GM21423 (cell line): Measurements from ENCODE around the gene RBM18.

Experiments used
- ATAC-seq: cut with Tn5 transposase; IDR thresholded peaks from one replicate; pipeline ENCODE4 v1.9.1; 2021; ENCODE audit warnings: mild to moderate bottlenecking, moderate library complexity; ENCODE audit not compliant: unreplicated experiment

The RBM18 gene

GRCh38 chr9:122261469-122261881, 3.2 kb downstream of the RBM18 start:
- no peak for ATAC-seq

DNA sequence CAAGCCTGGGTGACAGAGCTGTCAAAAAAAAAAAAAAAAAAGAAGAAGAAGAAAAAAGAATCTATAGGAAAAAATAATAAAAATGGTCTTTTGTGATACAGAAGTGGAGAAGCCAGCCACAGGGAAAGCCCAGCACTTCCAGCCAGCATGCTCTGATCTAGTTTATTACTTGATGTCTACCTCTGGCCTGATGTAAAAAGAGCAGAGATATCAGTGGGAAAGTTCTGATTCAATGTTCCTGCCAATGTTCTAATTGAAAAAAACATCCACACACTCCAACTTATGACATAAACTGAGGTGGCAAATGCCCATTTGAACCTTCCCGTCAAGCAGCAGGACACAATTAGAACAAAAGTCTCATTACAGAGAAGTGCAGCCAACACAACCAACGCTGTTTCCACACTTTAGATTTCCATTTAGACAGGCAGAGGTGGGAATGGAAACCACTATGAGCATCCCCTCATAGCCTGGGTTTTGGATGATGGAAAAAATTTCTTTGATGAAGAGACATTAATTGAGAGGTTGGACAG, 5.7 kb downstream of the RBM18 start:
- ATAC-seq, result no peak

GRCh38 chr9:122256206-122256605, 8.4 kb downstream of the RBM18 start:
- no peak for ATAC-seq

DNA sequence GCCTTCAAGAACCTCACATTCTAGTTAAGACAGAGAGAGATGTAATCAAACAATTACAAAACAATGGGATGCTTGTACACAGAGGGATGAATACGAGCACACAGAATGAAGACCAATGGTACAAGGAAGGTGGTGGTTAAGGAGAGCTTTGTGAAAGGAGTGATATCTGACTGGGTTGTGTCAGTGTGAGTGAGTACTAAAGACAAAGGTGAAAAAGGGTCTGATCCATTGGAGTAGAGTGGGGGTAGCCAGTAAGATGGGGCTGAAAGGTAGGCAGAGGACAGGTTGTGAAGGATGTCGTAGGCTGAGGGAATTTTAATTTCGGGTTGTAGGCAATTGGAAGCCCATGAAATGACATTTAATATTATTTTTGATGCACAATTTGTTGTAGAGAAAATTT, 9.9 kb downstream of the RBM18 start:
- ATAC-seq, result no peak

- ATAC-seq, result no peak
Observed at GRCh38 chr9:122252796-122253195, 11.8 kb downstream of the RBM18 start.

GRCh38 chr9:122251351-122251750, 13.3 kb downstream of the RBM18 start:
- ATAC-seq, result no peak

DNA sequence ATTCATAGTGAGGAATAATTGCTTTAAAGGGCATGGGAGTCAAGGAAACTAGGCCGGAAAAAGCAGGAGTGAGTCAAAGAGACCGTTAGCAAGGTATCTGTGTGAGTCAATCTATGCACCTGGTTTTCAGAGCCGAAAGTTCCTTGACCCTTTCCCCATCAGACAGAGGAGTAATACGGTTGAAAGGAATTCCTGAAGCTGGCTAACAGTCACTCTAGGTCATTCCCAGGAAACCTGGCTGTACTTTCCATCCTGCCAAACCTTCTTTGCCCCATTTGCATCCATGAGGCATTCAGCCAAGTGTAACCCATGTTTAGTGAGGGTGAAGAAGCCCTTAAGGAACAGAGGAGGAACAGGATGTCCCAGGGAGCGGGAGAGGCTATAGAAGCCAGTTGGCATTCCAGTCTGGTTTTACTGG, 16.2 kb downstream of the RBM18 start:
- ATAC-seq, result no peak

DNA sequence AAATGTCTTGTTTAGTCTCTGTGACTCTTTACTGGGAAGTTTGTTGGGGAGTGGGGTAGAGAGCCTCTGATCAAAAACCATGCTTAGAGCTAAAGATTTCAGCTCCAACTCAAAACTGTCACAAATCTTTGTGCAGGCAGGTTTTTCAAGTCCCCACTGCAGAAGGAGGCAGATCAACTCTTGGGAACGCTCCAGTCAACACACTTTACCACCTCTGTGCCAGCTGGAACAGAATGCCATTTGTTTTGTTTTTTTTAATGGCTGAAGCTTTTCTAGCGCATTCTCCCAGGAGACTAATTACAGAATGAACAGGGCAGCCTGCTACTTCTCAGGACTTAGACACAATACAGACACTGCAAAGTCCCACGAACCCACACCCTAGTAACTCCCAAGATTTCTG, 18.0 kb downstream of the RBM18 start:
- ATAC-seq, result no peak

DNA sequence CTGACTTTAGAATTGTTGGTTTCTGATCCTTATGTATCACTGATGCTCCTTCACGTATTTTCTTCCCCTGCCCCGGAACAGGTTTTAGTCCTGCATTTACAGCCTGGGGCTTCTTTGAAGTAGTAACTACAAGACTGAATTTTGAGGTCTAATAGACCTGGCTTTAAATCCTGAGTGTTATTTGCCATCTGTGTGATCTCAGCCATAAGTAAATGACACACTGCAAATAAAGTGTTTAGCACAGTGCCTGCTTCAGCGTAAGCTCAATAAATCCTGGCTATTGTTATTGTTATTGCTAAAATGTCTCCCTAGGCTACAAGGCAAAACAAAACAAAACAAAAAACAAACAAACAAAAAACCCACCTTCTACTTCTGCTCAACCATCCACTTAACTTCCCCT, 20.3 kb downstream of the RBM18 start:
- ATAC-seq, result no peak

- no peak for ATAC-seq
Observed at GRCh38 chr9:122239722-122240121, 24.9 kb downstream of the RBM18 start.

DNA sequence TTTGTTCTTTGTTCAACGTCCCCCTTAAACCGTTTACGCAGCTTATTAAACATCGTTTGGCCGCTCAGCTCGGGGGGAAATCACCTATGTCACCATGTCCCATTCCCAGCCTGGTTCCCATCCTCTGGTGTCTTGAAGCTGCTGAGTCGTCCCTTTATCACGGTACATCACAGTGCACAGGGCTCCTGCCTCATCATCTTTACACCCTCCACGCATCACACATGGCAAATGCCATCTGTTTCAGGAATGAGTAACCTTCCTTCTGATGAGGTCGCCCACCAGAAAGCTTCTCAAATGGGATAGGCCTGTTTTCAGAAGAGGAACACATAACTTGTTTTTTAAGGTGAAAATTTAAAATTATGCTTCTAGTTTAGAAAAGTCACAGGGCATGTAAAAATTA, 28.0 kb downstream of the RBM18 start:
- no peak for ATAC-seq

GRCh38 chr9:122234022-122234748, 30.5 kb downstream of the RBM18 start:
- ATAC-seq, result no peak

GRCh38 chr9:122232796-122233306, 31.8 kb downstream of the RBM18 start:
- ATAC-seq, result no peak

- no peak for ATAC-seq
Observed at GRCh38 chr9:122229485-122229837, 35.2 kb downstream of the RBM18 start.

- ATAC-seq, result no peak
Observed at GRCh38 chr9:122228568-122229484, 35.8 kb downstream of the RBM18 start, which contains the start of gene LHX6. Gene LHX6 (minus strand): TSS chr9:122228957. CDS start chr9:122228740, 217 bp downstream.

DNA sequence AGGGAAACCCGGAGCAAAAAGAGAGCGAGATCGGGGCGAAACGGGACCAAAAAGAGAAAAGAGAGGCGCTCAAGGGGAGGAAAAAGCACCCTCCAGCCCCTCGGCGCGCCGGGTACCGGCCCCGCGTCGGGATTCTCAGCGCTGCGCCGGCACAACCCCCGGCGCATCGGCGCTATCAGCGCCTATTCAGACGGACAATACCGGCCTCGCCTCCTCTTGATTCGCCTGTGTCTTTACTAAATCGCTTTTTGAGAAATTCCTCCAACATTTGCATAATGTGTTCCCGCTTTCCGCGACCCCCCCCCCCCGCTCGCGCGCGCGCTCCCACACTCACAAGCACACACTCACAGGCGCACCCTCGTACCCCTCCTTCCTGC, 36.5 kb downstream of the RBM18 start:
- no peak for ATAC-seq

DNA sequence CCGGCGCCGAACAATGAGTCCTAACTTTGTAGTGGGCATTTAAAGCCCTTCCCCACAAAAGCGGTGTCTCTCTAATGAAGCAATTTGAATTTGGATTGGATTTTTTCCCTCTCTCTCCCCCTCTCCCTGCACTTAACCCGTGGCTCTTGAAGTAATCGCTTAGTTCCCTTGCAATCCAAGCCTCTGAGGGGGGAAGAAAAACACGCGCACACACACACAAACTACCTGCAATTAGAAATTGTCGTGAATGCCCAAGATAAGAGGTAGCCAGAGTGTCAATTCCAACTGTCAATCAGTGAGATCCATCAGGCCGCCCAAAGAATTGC, 37.1 kb downstream of the RBM18 start:
- no peak for ATAC-seq

DNA sequence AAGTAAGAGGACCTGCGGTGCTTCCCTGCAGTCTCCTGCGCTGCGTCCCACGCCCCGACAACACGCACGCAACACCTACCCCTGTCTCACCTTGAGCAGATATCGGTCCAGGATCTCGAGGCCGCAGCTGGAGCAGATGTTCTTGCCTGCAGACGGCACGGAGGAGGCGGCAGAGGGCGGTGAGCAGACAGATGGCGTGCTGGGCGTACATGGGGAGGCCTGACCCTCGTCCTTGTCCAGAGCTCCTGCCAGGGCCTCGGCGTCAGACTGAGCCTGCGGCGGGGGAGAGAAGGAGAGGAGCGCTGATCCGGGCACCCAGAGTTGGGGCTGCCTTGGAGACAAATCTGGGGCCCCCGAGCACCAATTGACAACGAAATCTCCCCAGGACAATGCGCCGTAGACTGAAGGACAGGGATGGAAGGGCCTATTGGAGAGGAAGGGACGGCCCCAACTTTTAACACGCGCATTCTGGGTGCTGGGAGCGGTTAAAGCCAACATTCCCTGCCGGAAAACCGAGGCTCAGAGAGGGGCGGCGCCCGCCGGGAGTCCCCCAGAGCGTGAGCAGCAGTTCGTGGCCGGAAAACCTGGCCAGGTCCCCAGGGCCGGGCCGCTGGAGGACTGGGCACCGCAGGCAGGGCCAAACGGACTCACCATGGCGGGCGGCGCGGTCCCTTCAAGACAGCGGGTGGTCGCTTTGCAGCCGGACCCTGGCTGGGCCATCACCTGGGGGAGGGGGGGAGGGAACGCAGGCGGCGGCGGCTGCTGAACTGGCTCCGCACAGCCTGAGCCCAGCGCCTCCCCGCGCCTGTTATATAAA, 37.7 kb downstream of the RBM18 start:
- ATAC-seq, result no peak

GRCh38 chr9:122226142-122226757, 38.4 kb downstream of the RBM18 start:
- no peak for ATAC-seq

DNA sequence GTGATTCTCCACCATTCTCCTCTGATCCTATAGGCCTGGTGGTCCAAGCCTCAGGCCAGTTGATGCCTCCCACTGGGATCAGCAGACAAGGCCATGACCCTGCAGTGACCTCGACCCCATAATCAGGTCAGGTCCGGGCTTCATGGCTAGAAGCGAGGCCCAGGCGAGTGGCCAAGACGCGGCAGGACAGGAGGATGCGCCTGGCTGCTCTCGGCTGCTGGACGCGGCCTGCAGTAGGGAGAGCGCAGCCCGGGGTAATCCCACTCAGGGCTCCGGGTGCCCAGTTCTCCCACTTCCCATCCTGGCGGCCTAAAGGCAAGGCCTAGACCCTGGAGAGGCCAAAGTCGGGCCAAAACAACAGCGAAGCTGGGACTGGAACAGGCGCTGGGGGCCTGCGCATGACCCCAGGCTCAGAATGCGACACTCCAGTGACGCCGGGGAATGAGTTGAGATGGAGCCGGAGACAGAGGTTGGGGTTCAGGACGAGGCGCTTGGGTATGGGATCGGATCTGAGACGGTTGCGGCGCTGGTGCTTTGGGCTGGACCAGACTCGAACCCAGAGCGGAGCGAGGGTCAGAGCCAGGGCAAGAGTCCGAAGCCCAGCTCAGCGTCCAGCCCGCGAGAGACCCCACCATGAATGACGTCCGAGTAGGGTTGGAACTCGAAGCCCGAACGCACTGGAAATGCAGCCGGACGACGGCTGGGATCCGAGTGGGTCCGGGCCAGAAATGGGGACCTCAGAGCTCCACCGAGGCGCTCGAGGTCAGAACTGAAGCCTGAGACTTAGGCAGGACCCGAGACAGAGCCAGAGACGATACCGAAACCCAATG, 39.1 kb downstream of the RBM18 start:
- no peak for ATAC-seq
